HepG2 (cell line): ENCODE measurements around the gene LDLRAD4.

ENCODE experiments used
- JUN ChIP-seq: sonication (generic); formaldehyde crosslinking; IDR thresholded peaks from 2 replicates; pipeline ENCODE4 v1.4.0; 2020; ENCODE audit warnings: mild to moderate bottlenecking, missing genetic modification reagents
- ZBTB7A ChIP-seq: sonication (generic); formaldehyde crosslinking; IDR thresholded peaks from 2 replicates; pipeline ENCODE4 v1.8.0; 2022; ENCODE audit warnings: mild to moderate bottlenecking, missing genetic modification reagents

DNA sequence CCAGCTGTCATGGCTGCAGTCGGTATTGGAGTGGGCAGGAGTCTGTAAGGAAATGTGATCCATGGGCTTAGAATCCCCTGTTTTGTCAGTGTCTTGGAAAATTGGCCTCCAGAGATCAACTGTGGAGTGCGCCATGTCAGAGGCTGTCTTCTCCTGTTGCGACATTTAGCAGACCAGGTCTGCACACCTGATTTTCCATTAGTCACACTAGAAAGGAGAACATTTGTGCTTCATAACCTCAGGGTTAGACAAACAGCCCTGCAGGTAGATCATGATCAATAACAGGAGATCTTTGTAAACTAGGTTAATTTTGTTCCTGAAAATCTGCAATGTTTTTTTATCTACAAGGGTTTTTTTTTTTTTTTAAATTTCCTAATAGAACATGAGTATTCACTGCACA lies 28.0 kb downstream of the LDLRAD4 start:
- TF ChIP-seq ZBTB7A (CRISPR knock-in tag) (no peak), JUN (CRISPR knock-in tag) (no peak)
